Eye (tissue), 1 donor: ENCODE data around the gene CREB3L1.
"Not testable (repeated sequence)": the region's sequence is repeated elsewhere in the genome, so short reads cannot be mapped to it uniquely, and the experiment has no call there.

ENCODE experiments used
- DNase-seq: peaks from one replicate; pipeline ENCODE4 v3.0.0-alpha.2; 2015

Gene CREB3L1

GRCh38 chr11:46296528-46297448 lies 19.3 kb downstream of the CREB3L1 start:
- peak; percentile 86 for DNase-seq

- DNase-seq, result no peak
These were observed 21.4 kb downstream of the CREB3L1 start for GRCh38 chr11:46298699-46299433.

GRCh38 chr11:46299451-46299961 lies 22.0 kb downstream of the CREB3L1 start:
- DNase-seq, result no peak

GRCh38 chr11:46300270-46300669 lies 22.8 kb downstream of the CREB3L1 start:
- no peak for DNase-seq

GRCh38 chr11:46302866-46303265 lies 25.4 kb downstream of the CREB3L1 start:
- DNase-seq, result no peak

- not testable (repeated sequence) for DNase-seq
These were observed 26.6 kb downstream of the CREB3L1 start for GRCh38 chr11:46304036-46304435.

- DNase-seq, result no peak
These were observed 27.2 kb downstream of the CREB3L1 start for GRCh38 chr11:46304605-46305179.

- no peak for DNase-seq
These were observed 27.8 kb downstream of the CREB3L1 start for GRCh38 chr11:46305295-46305694.

- DNase-seq, result no peak
These were observed 28.9 kb downstream of the CREB3L1 start for GRCh38 chr11:46306296-46306853.

GRCh38 chr11:46307369-46307768 lies 29.9 kb downstream of the CREB3L1 start:
- DNase-seq, result no peak

- no peak for DNase-seq
These were observed 30.4 kb downstream of the CREB3L1 start for GRCh38 chr11:46307785-46308341.

GRCh38 chr11:46308631-46309419 lies 31.4 kb downstream of the CREB3L1 start:
- DNase-seq, result peak; percentile 84

GRCh38 chr11:46309814-46310259 lies 32.4 kb downstream of the CREB3L1 start:
- no peak for DNase-seq

GRCh38 chr11:46315033-46315738 lies 37.7 kb downstream of the CREB3L1 start:
- peak; percentile 85 for DNase-seq

- DNase-seq, result no peak
These were observed 38.5 kb downstream of the CREB3L1 start for GRCh38 chr11:46315783-46316563.

- DNase-seq, result no peak
These were observed 41.6 kb downstream of the CREB3L1 start for GRCh38 chr11:46319074-46319453.

GRCh38 chr11:46321757-46322156 lies 44.3 kb downstream of the CREB3L1 start:
- no peak for DNase-seq

- no peak for DNase-seq
These were observed 45.3 kb downstream of the CREB3L1 start for GRCh38 chr11:46322759-46323158.

- no peak for DNase-seq
These were observed 49.5 kb downstream of the CREB3L1 start for GRCh38 chr11:46326813-46327416.

- DNase-seq, result no peak
These were observed 50.4 kb downstream of the CREB3L1 start for GRCh38 chr11:46327829-46328228.
